ENCODE results near the gene PEA15.

The PEA15 gene

DNA sequence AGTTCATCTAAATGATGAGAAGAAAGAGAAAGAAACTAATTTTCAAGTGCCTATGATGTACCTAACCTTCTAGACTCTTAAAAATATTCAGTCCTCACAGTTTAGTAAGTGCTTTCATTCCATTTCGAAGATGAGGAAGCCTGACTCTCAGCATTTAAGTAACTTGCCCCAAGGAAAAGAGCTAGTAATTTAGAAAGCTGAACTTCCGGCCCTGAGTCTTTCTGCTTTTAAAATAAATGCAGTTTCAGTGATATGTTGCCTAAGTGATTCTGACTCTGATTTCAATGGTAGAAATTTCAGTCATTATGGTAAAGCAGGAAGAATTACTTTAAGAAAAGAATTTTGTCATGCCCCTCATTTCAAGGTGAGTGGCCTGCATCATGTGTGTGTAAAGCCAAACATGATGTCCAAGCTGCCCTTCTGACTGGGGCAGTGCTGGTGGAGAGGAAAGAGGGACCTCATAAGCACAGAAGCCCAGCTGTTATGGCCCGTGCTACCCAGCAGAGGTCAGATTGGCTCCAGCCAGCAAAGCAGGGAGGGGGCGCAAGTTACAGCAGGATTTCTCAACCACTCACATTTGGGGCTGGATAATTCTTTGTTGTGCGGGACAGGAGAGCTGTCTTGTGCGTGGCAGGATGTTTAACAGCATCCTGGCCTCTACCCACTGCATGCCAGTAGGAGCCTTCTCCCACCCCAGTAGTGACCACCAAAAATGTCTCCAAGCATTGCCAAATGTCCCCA, 43.0 kb upstream of the PEA15 start:
- TF ChIP-seq, protein P1, sequence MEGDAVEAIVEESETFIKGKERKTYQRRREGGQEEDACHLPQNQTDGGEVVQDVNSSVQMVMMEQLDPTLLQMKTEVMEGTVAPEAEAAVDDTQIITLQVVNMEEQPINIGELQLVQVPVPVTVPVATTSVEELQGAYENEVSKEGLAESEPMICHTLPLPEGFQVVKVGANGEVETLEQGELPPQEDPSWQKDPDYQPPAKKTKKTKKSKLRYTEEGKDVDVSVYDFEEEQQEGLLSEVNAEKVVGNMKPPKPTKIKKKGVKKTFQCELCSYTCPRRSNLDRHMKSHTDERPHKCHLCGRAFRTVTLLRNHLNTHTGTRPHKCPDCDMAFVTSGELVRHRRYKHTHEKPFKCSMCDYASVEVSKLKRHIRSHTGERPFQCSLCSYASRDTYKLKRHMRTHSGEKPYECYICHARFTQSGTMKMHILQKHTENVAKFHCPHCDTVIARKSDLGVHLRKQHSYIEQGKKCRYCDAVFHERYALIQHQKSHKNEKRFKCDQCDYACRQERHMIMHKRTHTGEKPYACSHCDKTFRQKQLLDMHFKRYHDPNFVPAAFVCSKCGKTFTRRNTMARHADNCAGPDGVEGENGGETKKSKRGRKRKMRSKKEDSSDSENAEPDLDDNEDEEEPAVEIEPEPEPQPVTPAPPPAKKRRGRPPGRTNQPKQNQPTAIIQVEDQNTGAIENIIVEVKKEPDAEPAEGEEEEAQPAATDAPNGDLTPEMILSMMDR (IDR thresholded peaks at IDR 0.05; ENCODE audit: low read length, missing control alignments) = peak; percentile 49
- DNase-seq (ENCODE audit: low read depth) = peak; percentile 40
- no peak overlapping the region for H3K4me3 ChIP-seq (replicated peaks; ENCODE audit: low read depth, low read length)

DNA sequence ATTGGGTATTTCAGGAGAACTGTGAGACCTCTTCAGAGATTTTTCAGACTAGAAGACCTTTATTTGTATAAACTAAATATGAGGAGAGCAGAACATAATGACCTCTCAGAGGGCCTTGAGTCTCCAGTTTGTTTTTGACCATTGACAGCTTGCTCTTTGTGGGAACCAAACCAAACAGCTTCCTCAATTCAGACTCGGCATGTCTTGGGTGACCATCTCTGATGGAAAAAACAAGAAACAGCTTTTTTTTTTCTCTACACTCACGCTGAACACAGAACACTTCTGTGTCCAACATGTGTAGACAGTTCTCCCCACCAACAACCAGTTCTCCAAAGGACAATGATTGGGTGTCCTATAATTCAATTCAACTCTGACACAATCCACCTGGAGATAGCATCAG, 42.3 kb upstream of the PEA15 start:
- TF ChIP-seq, protein P1 (IDR thresholded peaks at IDR 0.05; ENCODE audit: low read length, missing control alignments) = no peak
- no peak overlapping the region for H3K4me3 ChIP-seq (replicated peaks; ENCODE audit: low read depth, low read length)
- no peak for DNase-seq (ENCODE audit: low read depth)

DNA sequence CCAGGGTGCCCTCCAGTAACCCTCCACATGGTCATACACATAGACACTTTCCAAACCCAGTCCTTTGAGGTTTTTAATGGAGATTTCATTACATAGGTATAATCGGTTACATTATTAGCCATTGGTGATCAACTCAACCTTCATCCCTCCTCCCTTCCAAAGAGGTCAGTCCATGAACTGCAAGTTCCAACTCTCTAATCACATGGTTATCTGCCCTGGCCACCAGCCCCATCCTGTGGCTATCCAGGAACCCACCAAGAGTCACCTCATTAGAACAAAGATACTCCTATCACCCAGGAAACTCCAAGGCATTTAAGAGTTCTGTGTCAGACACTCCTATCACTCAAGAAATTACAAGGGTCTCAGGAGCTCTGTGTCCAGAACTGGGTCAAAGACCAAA, 41.6 kb upstream of the PEA15 start:
- H3K4me3 ChIP-seq (replicated peaks; ENCODE audit: low read depth, low read length) = no peak overlapping the region
- TF ChIP-seq, protein P1 (IDR thresholded peaks at IDR 0.05; ENCODE audit: low read length, missing control alignments) = no peak
- DNase-seq (ENCODE audit: low read depth) = no peak

DNA sequence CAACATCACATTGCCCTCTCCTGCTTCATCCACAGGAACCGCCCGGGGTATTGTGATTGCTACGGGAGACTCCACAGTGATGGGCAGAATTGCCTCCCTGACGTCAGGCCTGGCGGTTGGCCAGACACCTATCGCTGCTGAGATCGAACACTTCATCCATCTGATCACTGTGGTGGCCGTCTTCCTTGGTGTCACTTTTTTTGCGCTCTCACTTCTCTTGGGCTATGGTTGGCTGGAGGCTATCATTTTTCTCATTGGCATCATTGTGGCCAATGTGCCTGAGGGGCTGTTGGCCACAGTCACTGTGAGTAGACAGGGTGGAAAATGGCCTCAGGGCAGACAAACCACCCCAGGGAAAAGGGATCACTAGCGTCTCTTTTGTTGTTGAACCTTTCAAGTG, 41.1 kb upstream of the PEA15 start:
- TF ChIP-seq, protein P1 (IDR thresholded peaks at IDR 0.05; ENCODE audit: low read length, missing control alignments) = no peak
- no peak for DNase-seq (ENCODE audit: low read depth)
- H3K4me3 ChIP-seq (replicated peaks; ENCODE audit: low read depth, low read length) = no peak overlapping the region

DNA sequence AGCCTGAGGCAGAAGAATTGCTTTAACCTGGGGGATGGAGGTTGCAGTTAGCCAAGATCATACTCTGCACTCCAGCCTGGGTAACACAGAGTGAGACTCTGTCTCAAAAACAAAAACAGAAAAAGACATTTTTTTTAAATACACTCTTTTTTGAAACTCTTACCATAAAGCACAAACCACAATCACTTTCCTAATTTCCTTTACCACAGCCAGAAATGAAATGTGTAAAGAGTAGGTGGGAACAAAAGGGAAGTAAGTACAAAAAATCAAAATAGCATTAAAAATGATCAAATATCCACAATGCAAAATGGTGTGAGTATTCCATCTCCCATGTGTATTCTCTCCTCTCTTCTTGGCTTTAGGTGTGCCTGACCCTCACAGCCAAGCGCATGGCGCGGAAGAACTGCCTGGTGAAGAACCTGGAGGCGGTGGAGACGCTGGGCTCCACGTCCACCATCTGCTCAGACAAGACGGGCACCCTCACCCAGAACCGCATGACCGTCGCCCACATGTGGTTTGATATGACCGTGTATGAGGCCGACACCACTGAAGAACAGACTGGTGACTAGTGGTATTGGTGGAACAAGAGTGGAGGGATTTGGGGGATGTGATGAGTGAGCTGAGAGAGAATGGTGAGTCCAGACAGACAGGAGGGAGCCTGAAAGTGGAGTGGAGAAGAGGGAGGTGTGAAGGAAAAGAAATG, 38.9 kb upstream of the PEA15 start:
- TF ChIP-seq, protein P1 (IDR thresholded peaks at IDR 0.05; ENCODE audit: low read length, missing control alignments) = no peak
- no peak overlapping the region for H3K4me3 ChIP-seq (replicated peaks; ENCODE audit: low read depth, low read length)
- no peak for DNase-seq (ENCODE audit: low read depth)

DNA sequence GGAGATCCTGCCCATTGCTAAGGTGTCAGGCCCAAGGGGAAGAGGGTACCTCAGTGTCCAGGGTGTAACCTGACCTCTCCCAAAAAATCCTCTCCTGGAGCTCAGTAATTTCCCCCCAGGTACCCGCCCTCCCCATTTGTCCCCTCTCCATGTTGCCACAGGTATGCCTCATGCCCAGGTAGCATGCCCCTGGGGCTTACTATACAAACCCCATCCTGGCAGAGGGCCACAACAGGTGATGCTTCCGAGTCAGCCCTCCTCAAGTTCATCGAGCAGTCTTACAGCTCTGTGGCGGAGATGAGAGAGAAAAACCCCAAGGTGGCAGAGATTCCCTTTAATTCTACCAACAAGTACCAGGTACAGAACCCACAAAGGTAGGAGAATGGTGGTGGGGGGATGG, 38.1 kb upstream of the PEA15 start:
- H3K4me3 ChIP-seq (replicated peaks; ENCODE audit: low read depth, low read length) = no peak overlapping the region
- TF ChIP-seq, protein P1 (IDR thresholded peaks at IDR 0.05; ENCODE audit: low read length, missing control alignments) = no peak

More for the DNA sequence above, 38.1 kb upstream of the PEA15 start:
- no peak for DNase-seq (ENCODE audit: low read depth)
